CD4-positive, alpha-beta T cell treated with Interleukin-6 for 4 hours (primary cell): ENCODE results near the gene PIH1D2.
"Not testable (repeated sequence)": the region's sequence is repeated elsewhere in the genome, so short reads cannot be mapped to it uniquely, and the experiment has no call there.

Experiments used
- DNase-seq: peaks from one replicate; pipeline ENCODE4 v3.0.0-alpha.2; 2020; ENCODE audit warnings: mixed read lengths

The PIH1D2 gene

GRCh38 chr11:112073941-112074811 is at the start of gene PIH1D2, which contains the start of gene NKAPD1:
Gene PIH1D2, minus strand, starts transcription at chr11:112074017. Its CDS starts 843 bp downstream, at chr11:112073174.
Gene NKAPD1, plus strand, starts transcription at chr11:112074299. Its CDS starts 1,276 bp downstream, at chr11:112075575.
- peak; percentile 80 for DNase-seq

GRCh38 chr11:112123129-112123528 is 49.3 kb upstream of the PIH1D2 start:
- DNase-seq, result no peak

GRCh38 chr11:112121981-112122615 is 48.3 kb upstream of the PIH1D2 start:
- DNase-seq, result no peak

GRCh38 chr11:112118176-112118575 is 44.4 kb upstream of the PIH1D2 start:
- DNase-seq, result no peak

- no peak for DNase-seq
Measured at GRCh38 chr11:112115386-112115785, 41.6 kb upstream of the PIH1D2 start.

- DNase-seq, result no peak
Measured at GRCh38 chr11:112114460-112114859, 40.6 kb upstream of the PIH1D2 start.

- DNase-seq, result no peak
Measured at GRCh38 chr11:112113539-112114457, 40.0 kb upstream of the PIH1D2 start.

- no peak for DNase-seq
Measured at GRCh38 chr11:112106070-112106469, 32.3 kb upstream of the PIH1D2 start.

GRCh38 chr11:112103446-112103845 is 29.6 kb upstream of the PIH1D2 start:
- DNase-seq, result no peak

- DNase-seq, result no peak
Measured at GRCh38 chr11:112100462-112100861, 26.6 kb upstream of the PIH1D2 start.

- no peak for DNase-seq
Measured at GRCh38 chr11:112097734-112098528, 24.1 kb upstream of the PIH1D2 start.

GRCh38 chr11:112096194-112096593 is 22.4 kb upstream of the PIH1D2 start:
- DNase-seq, result no peak

- not testable (repeated sequence) for DNase-seq
Measured at GRCh38 chr11:112095302-112095701, 21.5 kb upstream of the PIH1D2 start.

GRCh38 chr11:112087212-112087611 is 13.4 kb upstream of the PIH1D2 start:
- DNase-seq, result no peak

GRCh38 chr11:112086422-112087191 is 12.8 kb upstream of the PIH1D2 start, which contains the start of the genes SDHD and TIMM8B:
Gene SDHD, plus strand, starts transcription at chr11:112086873. Its CDS starts 35 bp downstream, at chr11:112086908.
Gene TIMM8B, minus strand, starts transcription at chr11:112086756. Its CDS starts 33 bp downstream, at chr11:112086723.
- DNase-seq, result peak; percentile 95

- peak; percentile 28 for DNase-seq
Measured at GRCh38 chr11:112085822-112086421, 12.1 kb upstream of the PIH1D2 start.

- no peak for DNase-seq
Measured at GRCh38 chr11:112082729-112083128, 8.9 kb upstream of the PIH1D2 start.

GRCh38 chr11:112062923-112063322 is 10.9 kb downstream of the PIH1D2 start:
- DNase-seq, result no peak

- no peak for DNase-seq
Measured at GRCh38 chr11:112058103-112058502, 15.7 kb downstream of the PIH1D2 start.

- no peak for DNase-seq
Measured at GRCh38 chr11:112057170-112057569, 16.6 kb downstream of the PIH1D2 start.

GRCh38 chr11:112051768-112052167 is 22.0 kb downstream of the PIH1D2 start:
- no peak for DNase-seq
